ENCODE data around the gene RASSF3.

GRCh38 chr12:64670919-64671639, 60.8 kb downstream of the RASSF3 start:
- TF ChIP-seq CTCF (IDR thresholded peaks at IDR 0.05): no peak
- no peak for TF ChIP-seq POLR2A (IDR thresholded peaks at IDR 0.05)

All from heart left ventricle (tissue), 13 donors.